ENCODE measurements around the gene CSDE1. TPM values are rescaled to one million over a fixed set of nuclear protein-coding genes. Genes with fewer than 3 reads are reported as not detected.

CSDE1 gene
- total RNA-seq, 4 donors from 2014 or later: 548 to 1,437 (median 734) TPM

DNA sequence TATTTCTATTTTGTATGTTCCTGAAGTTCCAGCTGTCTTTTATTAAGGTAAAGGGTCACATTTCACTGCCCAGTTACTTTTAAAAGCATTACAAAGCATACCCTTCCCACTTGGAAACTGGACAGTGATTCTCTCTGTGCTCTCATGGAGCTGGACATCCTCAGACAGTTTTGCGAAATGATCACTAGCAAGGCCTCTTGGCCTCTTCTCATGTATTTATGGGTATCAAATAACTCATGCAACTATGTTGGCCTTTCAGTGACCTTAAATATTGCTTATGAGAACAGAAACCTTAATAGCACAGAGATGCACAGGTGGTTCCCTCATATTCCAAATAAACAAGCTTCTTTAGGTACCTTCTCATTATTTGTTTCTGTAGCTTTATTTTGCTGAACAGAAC, 54.5 kb downstream of the CSDE1 start:
- intact Hi-C loops (cut with DNase I): no loop called here
- Histone ChIP-seq H3K4me1 (no peaks in the 10 kb centered on the region), H3K4me3 (replicated peaks in 1 of 3) (no peak overlapping the region)

DNA sequence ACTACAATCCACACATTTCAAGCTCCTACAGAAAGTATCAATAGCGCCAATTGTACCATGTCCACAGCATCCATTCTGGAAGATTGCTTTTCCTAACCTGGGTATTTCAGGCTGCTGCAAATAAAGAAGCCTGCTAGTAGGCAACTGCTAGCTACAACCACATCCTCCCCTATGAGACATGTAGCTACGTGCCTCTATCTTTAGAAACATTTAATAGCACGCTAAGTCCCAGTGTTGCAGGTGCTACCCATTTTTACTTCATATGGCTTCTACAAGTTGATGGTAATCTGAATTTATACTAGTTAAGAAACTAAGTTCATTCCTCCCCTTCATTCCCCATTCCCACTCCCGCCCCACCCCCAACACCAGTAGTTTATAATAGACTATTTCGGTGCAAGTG, 55.0 kb downstream of the CSDE1 start:
- peaks cover 5 to 16% of the 10 kb centered on the region in 2 donors for H3K36me3 ChIP-seq
- no peak for DNase-seq
- H3K9me3 ChIP-seq: no peaks in the 10 kb centered on the region
- intact Hi-C loops (cut with DNase I): no loop called here
- H3K4me1 ChIP-seq: no peaks in the 10 kb centered on the region
- H3K4me3 ChIP-seq (replicated peaks in 1 of 3): no peak overlapping the region
- TF ChIP-seq POLR2A (IDR thresholded peaks at IDR 0.05): no peak
- TF ChIP-seq, protein P1, sequence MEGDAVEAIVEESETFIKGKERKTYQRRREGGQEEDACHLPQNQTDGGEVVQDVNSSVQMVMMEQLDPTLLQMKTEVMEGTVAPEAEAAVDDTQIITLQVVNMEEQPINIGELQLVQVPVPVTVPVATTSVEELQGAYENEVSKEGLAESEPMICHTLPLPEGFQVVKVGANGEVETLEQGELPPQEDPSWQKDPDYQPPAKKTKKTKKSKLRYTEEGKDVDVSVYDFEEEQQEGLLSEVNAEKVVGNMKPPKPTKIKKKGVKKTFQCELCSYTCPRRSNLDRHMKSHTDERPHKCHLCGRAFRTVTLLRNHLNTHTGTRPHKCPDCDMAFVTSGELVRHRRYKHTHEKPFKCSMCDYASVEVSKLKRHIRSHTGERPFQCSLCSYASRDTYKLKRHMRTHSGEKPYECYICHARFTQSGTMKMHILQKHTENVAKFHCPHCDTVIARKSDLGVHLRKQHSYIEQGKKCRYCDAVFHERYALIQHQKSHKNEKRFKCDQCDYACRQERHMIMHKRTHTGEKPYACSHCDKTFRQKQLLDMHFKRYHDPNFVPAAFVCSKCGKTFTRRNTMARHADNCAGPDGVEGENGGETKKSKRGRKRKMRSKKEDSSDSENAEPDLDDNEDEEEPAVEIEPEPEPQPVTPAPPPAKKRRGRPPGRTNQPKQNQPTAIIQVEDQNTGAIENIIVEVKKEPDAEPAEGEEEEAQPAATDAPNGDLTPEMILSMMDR (IDR thresholded peaks at IDR 0.05): no peak
- no peaks in the 10 kb centered on the region for H3K27me3 ChIP-seq
- H3K27ac ChIP-seq: no peak overlapping the region
- WGBS, 2 donors: 91 to 93% methylated on average over 5 of the region's 5 CpGs

More for the DNA sequence above, 54.5 kb downstream of the CSDE1 start:
- no peak for TF ChIP-seq POLR2A (IDR thresholded peaks at IDR 0.05)
- TF ChIP-seq, protein P1 (IDR thresholded peaks at IDR 0.05): no peak
- WGBS, 2 donors: 86 to 100% methylated on average over 1 of the region's 1 CpG
- Histone ChIP-seq H3K27me3 (no peaks in the 10 kb centered on the region), H3K27ac (no peak overlapping the region), H3K36me3 (peaks cover 10 to 21% of the 10 kb centered on the region in 2 donors), H3K9me3 (no peaks in the 10 kb centered on the region)
- no peak for DNase-seq

DNA sequence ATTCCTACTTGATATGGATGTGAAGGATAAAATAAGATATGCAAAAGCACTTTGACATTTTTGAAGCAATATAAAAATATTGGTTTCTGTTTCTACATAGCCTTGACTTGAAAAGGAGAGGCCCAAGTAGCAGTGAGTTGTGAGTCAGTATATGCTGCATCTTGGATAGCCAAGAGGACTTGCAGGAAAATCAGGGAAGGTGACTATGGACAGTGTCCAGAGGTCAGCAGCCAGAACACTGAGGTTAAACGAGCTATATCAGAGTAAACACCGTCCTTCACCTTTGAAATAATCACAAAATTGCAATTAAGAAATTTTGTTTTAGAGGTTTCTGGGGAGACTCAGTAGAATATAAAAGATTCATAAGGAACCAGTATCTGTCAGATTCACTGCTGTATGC, 55.9 kb downstream of the CSDE1 start:
- Histone ChIP-seq H3K27me3 (no peaks in the 10 kb centered on the region), H3K4me3 (replicated peaks in 1 of 3) (no peak overlapping the region), H3K9me3 (no peaks in the 10 kb centered on the region), H3K4me1 (no peaks in the 10 kb centered on the region), H3K36me3 (peaks cover 0 to 8% of the 10 kb centered on the region in 2 donors), H3K27ac (no peak overlapping the region)
- no peak for DNase-seq
- WGBS, 2 donors: 64 to 73% methylated on average over 2 of the region's 2 CpGs
- TF ChIP-seq, protein P1 (IDR thresholded peaks at IDR 0.05): no peak
- TF ChIP-seq POLR2A (IDR thresholded peaks at IDR 0.05): no peak
- intact Hi-C loops (cut with DNase I): no loop called here

DNA sequence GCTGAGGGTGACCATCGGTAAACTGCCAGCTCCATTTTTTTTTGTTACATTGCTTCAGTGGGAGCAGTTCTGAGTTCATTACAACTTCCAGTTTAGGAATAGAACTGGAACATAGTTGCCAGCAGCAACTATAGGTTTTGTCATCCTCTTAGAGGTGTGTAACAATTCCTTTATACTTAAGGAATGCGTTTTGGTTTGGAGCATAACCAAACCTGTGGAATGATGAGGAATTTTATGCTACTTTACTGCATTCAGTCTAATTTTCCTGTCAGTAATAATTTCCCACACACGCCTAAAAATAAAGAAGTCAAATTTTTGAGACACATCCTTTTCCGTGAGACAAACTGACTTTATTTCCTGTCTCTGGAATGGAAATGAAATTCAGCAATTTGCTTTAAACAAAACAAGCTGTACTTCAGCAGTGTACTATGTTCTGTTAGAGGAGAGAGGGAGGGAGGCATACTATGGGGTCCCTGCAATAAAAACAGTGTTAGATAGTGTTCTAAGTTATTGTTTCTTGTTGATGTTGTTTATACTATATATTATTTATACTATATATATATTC, 57.7 kb downstream of the CSDE1 start:
- Histone ChIP-seq H3K4me3 (replicated peaks in 1 of 3) (no peak overlapping the region), H3K4me1 (no peaks in the 10 kb centered on the region), H3K27me3 (no peaks in the 10 kb centered on the region), H3K9me3 (no peaks in the 10 kb centered on the region), H3K36me3 (no peaks in the 10 kb centered on the region), H3K27ac (no peak overlapping the region)
- intact Hi-C loops (cut with DNase I): no loop called here
- no peak for DNase-seq
- TF ChIP-seq POLR2A (IDR thresholded peaks at IDR 0.05): no peak
- TF ChIP-seq, protein P1 (IDR thresholded peaks at IDR 0.05): no peak
- 42 to 54% methylated on average over 4 of the region's 4 CpGs for WGBS, 2 donors

DNA sequence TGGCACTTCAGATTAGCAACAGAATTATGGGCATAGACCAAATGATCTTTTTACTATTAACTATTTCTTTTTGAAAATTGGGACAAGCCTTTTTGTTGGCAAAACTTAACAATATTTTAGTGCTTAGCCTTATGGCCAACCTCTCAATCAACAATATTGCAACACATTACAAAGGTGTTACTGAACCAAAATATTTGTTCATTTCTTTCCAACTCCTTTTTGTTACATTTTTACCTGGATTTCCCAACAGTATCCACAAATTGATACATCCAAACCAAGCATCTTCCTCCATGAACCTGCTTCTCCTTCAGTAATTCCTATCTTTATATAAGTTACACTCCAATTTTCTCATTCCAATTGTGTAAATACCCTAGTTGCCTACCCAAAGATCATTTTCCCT, 61.0 kb downstream of the CSDE1 start:
- intact Hi-C loops (cut with DNase I): no loop called here
- no peak for DNase-seq
- Histone ChIP-seq H3K27me3 (no peaks in the 10 kb centered on the region), H3K27ac (no peak overlapping the region), H3K36me3 (no peaks in the 10 kb centered on the region), H3K4me3 (replicated peaks in 1 of 3) (no peak overlapping the region), H3K4me1 (no peaks in the 10 kb centered on the region), H3K9me3 (no peaks in the 10 kb centered on the region)
- no peak for TF ChIP-seq POLR2A (IDR thresholded peaks at IDR 0.05)
- TF ChIP-seq, protein P1 (IDR thresholded peaks at IDR 0.05): no peak

Measured in thyroid gland (tissue), 4 donors.